Fibroblast of skin of left quadriceps (primary cell): ENCODE measurements around the gene CBR4.
"Not testable (repeated sequence)": the region's sequence is repeated elsewhere in the genome, so short reads cannot be mapped to it uniquely, and the experiment has no call there.

Source experiments
- DNase-seq, 2 experiments: peaks; one replicate each; pipeline ENCODE4 v3.0.0-alpha.2; 2013; ENCODE audit warnings: low read depth in 2 of 2

Gene CBR4

DNA sequence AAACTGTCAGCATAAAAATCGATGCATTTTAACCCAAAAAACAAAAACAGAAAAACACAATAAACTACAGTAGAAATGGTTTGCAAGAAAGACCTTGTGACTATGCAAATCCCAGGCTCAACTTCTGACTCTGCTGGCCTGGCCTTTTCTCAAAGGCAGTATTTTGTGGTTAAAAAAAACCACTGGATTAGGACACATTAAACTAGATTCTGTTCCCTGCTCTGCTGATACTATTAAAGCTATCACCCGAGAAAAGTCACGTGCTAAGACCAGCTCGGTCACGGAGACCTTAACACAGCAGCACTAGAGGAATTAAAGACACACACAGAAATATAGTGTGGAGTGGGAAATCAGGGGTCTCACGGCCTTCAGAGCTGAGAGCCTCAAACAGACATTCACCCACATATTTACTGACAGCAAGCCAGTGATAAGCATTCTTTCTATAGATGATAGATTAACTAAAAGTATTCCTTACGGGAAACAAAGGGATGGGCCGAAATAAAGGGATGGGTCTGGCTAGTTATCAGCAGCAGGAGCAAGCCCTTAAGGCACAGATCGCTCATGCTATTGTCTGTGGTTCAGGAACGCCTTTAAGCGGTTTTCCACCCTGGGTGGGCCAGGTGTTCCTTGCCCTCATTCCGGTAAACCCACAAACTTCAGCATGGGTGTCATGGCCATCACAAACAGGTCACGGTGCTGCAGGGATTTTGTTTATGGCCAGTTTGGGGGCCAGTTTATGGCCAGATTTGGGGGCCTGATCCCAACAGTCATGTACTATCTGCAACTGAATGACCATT is 16.1 kb downstream of the CBR4 start:
- no peak for DNase-seq

DNA sequence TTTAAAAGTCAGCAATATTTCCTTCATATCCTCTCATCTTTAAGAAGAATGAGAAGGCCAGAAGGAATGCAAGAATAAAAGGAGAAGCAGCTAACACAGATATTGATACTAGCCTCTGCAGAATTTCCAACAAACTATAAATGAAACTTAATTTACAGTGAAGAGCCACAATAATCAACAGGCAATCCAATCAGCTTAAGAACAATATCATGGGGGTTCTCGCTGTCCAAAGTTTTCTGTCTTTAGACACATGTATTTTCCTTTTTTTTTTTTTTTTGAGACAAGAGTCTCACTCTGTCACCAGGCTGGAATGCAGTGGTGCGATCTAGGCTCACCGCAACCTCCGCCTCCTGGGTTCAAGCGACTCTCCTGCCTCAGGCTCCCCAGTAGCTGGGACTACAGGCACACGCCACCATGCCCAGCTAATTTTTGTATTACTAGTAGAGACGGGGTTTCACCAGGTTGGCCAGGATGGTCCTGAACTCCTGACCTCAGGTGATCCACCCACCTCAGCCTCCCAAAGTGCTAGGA is 17.0 kb downstream of the CBR4 start:
- not testable (repeated sequence) for DNase-seq

DNA sequence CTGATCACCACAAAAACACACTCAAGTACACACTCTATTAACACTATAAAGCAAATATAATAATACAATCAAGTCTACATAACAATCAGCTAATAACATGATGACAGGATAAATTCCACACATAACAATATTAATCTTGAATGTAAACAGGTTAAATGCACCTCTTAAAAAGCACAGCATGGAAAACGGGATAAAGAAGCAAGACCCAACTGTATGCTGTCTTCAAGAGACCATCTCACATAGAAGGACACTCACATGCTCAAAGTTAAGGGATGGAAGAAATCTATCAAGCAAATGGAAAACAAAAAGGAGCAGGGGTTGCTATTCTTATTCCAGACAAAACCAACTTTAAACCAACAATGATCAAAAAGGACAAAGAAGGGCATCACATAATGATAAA is 28.1 kb downstream of the CBR4 start:
- DNase-seq: no peak

DNA sequence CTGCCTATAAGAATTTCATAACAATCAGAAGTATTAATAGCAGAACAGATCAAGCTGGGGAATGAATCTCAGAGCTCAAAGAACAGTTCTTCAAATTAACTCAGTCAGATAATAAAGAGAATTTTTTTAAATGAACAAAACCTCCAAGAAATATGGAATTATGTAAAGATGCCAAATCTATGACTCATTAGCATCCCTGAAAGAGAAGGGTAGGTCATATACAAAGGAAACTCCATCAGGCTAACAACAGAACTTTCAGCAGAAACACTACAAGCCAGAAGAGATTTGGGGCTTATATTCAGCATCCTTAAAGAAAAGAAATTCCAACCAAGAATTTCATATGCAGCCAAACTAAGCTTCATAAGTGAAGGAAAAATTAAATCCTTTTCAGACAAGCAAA is 28.6 kb downstream of the CBR4 start:
- DNase-seq: peak in 1 of 2 experiments; percentile 5

DNA sequence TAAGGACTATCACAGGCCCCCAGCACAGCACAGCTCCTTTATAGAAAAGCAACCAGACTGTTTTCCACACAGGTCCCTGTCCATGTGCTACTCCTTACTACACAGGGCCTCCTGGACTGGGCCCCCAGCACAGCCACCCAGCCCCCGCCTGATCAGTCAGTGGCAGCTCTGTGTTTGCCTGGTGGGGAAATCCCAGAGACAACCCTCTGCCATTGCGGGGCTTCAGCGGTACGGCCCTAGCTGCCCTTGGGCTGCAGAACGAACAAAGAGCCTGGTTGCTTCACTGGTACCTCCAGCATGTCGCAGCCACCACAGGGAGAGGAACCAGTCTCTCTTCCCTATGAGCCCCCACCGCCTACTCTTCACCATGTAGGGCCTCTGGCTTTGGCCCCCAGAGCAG is 30.7 kb downstream of the CBR4 start:
- no peak for DNase-seq

DNA sequence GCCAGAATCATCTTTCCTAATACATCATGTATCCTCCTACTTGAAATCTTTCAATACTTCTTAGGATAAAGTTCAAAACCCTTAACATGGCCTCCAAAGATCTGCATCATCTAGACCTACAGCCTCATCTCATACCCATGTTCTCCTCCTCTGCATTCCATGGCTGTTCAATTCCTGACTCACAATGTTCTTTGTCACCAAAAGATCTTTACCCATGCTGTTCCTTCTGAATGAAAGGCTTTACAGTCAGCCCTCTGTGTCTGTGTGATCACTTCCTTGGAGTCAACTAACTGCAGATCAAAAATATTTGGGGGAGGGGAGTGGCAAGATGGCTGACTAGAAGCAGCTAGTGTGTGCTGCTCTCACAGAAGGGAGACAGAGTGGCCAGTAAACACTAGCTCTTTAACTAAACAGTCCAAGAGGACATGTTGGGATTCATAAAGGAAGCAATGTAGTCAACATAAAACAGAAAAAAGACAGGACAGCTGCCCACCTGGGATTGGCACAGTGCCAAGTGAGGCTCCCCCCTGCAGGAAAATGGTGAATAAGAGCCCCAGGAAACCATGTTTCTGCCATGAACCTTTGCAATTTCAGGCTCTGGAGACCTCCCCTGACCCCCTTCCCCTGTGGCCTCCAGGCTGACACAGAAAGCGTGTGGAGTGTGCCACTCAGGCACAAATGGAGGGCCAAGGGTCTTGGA is 31.9 kb downstream of the CBR4 start:
- DNase-seq: peak in 1 of 2 experiments; percentile 7

DNA sequence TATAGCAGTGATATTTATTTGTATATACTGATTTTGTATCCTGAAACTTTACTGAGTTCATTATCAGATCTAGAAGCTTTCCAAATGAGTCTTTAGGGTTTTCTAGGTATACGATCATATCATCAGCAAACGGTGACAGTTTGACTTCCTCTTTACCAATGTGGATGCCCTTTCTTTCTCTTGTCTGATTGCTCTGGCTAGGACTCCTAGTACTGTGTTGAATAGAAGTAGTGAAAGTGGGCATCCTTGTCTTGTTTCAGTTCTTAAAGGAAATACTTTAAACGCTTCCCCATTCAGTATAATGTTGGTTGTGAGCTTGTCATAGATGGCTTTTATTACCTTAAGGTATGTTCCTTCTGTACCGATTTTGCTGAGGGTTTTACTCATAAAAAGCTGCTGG is 37.5 kb downstream of the CBR4 start:
- no peak for DNase-seq

DNA sequence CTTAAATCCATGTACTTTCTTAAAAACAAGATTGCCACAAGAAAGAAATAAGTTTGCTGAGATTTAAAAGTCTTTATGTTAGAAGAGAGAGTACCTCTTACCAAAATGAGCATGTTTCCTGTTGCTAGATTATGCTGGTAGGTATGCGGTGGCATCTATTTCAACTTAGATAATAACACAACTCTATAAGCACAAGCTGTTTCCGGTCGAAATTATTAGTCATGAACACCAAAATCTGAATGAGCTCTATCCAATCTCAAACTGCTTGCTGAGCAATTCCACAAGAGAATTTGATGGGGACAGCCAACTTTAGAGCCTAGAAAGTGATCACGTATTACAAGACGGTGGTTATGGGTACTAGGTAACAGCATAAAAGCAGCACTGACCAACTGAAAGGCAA is 49.3 kb downstream of the CBR4 start:
- DNase-seq: no peak

DNA sequence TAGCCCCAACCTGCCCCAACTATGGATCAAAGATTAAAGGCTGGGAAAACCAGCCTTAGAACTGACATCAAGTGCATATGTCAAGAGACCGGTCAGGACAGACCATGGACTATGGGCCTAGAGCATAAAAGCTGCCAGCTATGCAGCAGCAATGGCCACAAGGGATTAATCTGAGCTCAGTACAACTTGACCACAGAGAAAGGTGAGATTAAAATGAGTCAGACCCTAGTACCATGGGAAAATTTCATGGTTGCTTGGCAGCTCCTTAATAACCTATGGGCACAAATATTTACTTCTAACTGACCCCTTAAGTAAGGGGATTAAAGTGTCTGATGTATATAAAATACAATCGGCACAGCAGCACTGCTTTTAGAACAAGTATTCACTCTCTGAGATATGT is 54.4 kb downstream of the CBR4 start:
- DNase-seq: no peak

DNA sequence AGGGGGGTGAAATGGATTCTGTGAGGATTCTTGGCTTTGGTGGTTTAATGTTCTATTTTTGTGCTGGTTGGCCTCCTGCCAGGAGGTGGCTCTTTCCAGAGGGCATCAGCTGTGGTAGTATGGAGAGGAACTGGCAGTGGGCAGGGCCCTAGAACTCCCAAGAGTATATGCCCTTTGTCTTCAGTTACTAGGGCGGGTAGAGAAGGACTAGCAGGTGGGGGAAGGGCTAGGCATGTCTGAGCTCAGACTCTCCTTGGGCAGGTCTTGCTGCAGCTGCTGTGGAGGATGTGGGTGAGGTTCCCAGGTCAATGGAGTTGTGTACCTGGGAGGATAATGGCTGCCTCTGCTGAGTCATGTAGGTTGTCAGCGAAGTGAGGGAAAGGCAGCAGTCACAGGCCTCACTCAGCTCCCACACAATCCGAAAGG is 57.2 kb downstream of the CBR4 start:
- DNase-seq: not testable (repeated sequence)

DNA sequence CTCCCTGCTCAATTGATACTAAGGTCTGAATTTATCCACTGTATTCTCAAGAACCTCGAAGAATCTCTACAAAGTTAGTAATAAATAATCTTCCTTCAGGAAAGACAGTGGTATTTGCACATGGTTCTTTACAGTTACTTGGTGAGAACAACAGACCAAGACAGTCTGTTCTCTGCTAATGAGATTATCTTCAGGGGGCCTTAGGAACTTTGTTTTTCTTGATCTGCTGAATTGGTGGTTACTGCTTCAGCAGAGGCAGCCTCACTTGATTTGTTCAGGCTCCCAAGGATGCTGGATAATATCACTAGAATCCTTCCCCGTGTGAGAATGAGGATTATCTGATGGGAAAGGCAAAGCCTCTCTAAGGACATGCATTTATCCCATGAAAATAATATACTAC is 64.8 kb downstream of the CBR4 start:
- no peak for DNase-seq

DNA sequence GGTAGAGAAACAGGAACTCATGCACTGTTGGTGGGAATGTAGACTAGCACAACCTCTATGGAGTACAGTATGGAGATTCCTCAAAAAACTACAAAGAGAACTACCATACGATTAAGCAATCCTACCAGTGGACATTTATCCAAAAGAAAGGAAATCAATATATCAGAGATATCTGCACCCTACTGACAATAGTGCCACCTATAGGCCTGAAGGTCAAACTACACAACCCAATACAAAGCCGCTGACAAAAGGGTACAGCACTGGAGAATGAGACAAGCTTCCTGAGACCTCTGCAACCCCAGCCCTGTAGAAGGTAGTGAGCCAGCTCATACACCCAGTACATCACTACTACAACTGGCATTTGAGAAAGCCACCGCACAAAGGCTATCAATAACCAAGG is 67.1 kb downstream of the CBR4 start:
- no peak for DNase-seq
